B cell (primary cell): ENCODE data around the gene SERPINC1. TPM values are rescaled to one million over a fixed set of nuclear protein-coding genes. Genes with fewer than 3 reads are reported as not detected.

Source experiments
- ATAC-seq: fragments of 200-7000 bp; cut with Tn5 transposase; one replicate; pipeline ENCODE4 v1.10.0; 2021; ENCODE audit warnings: low read depth, mild to moderate bottlenecking, moderate number of reproducible peaks, moderate library complexity
- CTCF ChIA-PET: fragments of 350-600 bp; sonication (Branson Sonifier 250); formaldehyde crosslinking; loops from one replicate; lab custom pipeline; 2021; ENCODE audit warnings: antibody characterized with exemption, inconsistent platforms; lab: Charles Lee
- POLR2A ChIA-PET: fragments of 350-600 bp; sonication (Branson Sonifier 250); formaldehyde crosslinking; loops from one replicate; lab custom pipeline; 2021; ENCODE audit warnings: antibody characterized with exemption; lab: Charles Lee
- DNase-seq: peaks from one replicate; pipeline ENCODE4 v3.0.0; 2013
- H2AFZ ChIP-seq: 2 replicates; pipeline ENCODE4 v1.6.1; 2012; ENCODE audit warnings: mild to moderate bottlenecking, low read depth, low read length; ENCODE audit not compliant: insufficient read depth, poor library complexity, severe bottlenecking
- H3K27ac ChIP-seq, 2 donors: 1 replicate in 1 of 2; 2 replicates in 1 of 2; pipeline ENCODE4 v1.5.1; 2012 to 2013; ENCODE audit warnings: low read length in 2 of 2, mild to moderate bottlenecking in 2 of 2, moderate library complexity in 1 of 2
- H3K27me3 ChIP-seq, 4 experiments: fragments of 200-600 bp in 1 of 4; sonication (generic) in 1 of 4; replicated peaks in 1 of 4; 1 replicate in 2 of 4; 2 replicates in 2 of 4; pipeline versions ENCODE4 v1.6.1 to v1.7.0; 2013 to 2016; ENCODE audit warnings: low read length in 3 of 4, mild to moderate bottlenecking in 2 of 4, mixed read lengths in 1 of 4, moderate library complexity in 1 of 4; ENCODE audit not compliant: insufficient read depth in 4 of 4, control insufficient read depth in 3 of 4; ENCODE audit errors: control extremely low read depth in 1 of 4
- H3K36me3 ChIP-seq, 2 experiments: replicated peaks in 1 of 2; 1 replicate in 1 of 2; 2 replicates in 1 of 2; pipeline versions ENCODE4 v1.6.1 to v1.7.1; 2013; ENCODE audit warnings: low read length in 1 of 2; ENCODE audit not compliant: insufficient read depth in 2 of 2, control insufficient read depth in 1 of 2; ENCODE audit errors: control extremely low read depth in 1 of 2, extremely low read depth in 1 of 2
- H3K4me1 ChIP-seq, 2 donors: fragments of 200-600 bp in 1 of 2; sonication (generic) in 1 of 2; 1 replicate in 1 of 2; 2 replicates in 1 of 2; pipeline versions ENCODE4 v1.5.1 to v1.6.1; 2013 to 2017; ENCODE audit warnings: low read length in 2 of 2; ENCODE audit not compliant: control insufficient read depth in 2 of 2, insufficient read depth in 2 of 2
- H3K4me2 ChIP-seq: replicated peaks from 2 replicates; pipeline ENCODE3; 2012; ENCODE audit warnings: mild to moderate bottlenecking, low read depth, low read length; ENCODE audit not compliant: poor library complexity, severe bottlenecking
- H3K4me3 ChIP-seq, 5 experiments: fragments of 200-600 bp in 1 of 5; sonication (generic) in 1 of 5; 1 replicate in 3 of 5; 2 replicates in 2 of 5; pipeline versions ENCODE4 v1.5.1 to v1.7.0; 2011 to 2016; ENCODE audit warnings: low read length in 4 of 5, mild to moderate bottlenecking in 4 of 5, low read depth in 2 of 5, control low read depth in 1 of 5, moderate library complexity in 1 of 5; ENCODE audit not compliant: insufficient read depth in 1 of 5; ENCODE audit errors: control extremely low read depth in 1 of 5, extremely low read depth in 1 of 5
- H3K79me2 ChIP-seq: fragments of 200-600 bp; sonication (generic); one replicate; pipeline ENCODE4 v1.6.0; 2016; ENCODE audit warnings: low read length; ENCODE audit not compliant: control insufficient read depth, insufficient read depth
- H3K9ac ChIP-seq: fragments of 200-600 bp; sonication (generic); 2 replicates; pipeline ENCODE4 v1.6.1; 2017; ENCODE audit warnings: mild to moderate bottlenecking, low read length, moderate library complexity
- H3K9me3 ChIP-seq, 3 donors: one replicate each; pipeline versions ENCODE4 v1.6.1 to v1.7.1; 2013; ENCODE audit warnings: low read length in 2 of 3; ENCODE audit not compliant: control insufficient read depth in 2 of 3, insufficient read depth in 1 of 3; ENCODE audit errors: control extremely low read depth in 1 of 3
- H4K20me1 ChIP-seq: 2 replicates; pipeline ENCODE4 v1.6.0; 2012; ENCODE audit warnings: mild to moderate bottlenecking, low read length; ENCODE audit not compliant: insufficient read depth, control insufficient read depth, poor library complexity, severe bottlenecking
- H3K27ac Mint-ChIP-seq: one replicate; pipeline ENCODE4 v1.8.0; 2021; ENCODE audit warnings: mixed read lengths
- H3K27me3 Mint-ChIP-seq: one replicate; pipeline ENCODE4 v1.8.0; 2021; ENCODE audit warnings: mixed read lengths
- H3K4me1 Mint-ChIP-seq: one replicate; pipeline ENCODE4 v1.8.0; 2021; ENCODE audit warnings: mixed read lengths
- H3K4me3 Mint-ChIP-seq: one replicate; pipeline ENCODE4 v1.8.0; 2021; ENCODE audit warnings: mixed read lengths
- H3K9me3 Mint-ChIP-seq: one replicate; pipeline ENCODE4 v1.8.0; 2022; ENCODE audit warnings: mixed read lengths; ENCODE audit not compliant: insufficient read depth
- CTCF ChIP-seq: fragments of 200-600 bp; IDR thresholded peaks from one replicate; pipeline ENCODE4 v1.8.0; 2022; ENCODE audit warnings: antibody characterized with exemption, mild to moderate bottlenecking
- EZH2 ChIP-seq: IDR thresholded peaks from 2 replicates; pipeline ENCODE4 v1.6.1; 2012; ENCODE audit warnings: borderline replicate concordance, low read depth, mild to moderate bottlenecking, moderate library complexity, low read length; ENCODE audit not compliant: insufficient read depth, poor library complexity, severe bottlenecking
- WGBS: methylation state at CpG from one replicate; pipeline ENCODE4 v1.1.5; 2013; ENCODE audit warnings: missing lambda C conversion rate; ENCODE audit not compliant: insufficient coverage; 5-methylcytosine and 5-hydroxymethylcytosine counted together
- intact Hi-C: fragments of 100-400 bp; cut with micrococcal nuclease; formaldehyde crosslinking; loops from one replicate; pipeline ENCODE4 v1.10.0; 2022
- polyA plus RNA-seq: library from polyadenylated mRNA; depleted of rRNA; stranded (reverse); fragments of >200 nt; gene quantifications from 2 replicates; pipeline ENCODE4 v1.2.3, GENCODE V29; 2012
- total RNA-seq, 2 donors: library from RNA; stranded (reverse); fragments of 120-200 nt in 1 of 2; gene quantifications; 1 replicate in 1 of 2; 2 replicates in 1 of 2; pipeline versions ENCODE4 v1.2.3 to v1.2.4, GENCODE V29; 2013 to 2022

The SERPINC1 gene
- total and polyA plus RNA-seq, 2 donors (not counting 1 experiment from before 2014, with no cell fraction given), result 0.12 TPM; not detected in 1

- H3K27ac Mint-ChIP-seq, result no peak overlapping the region
These were observed 29.3 kb upstream of the SERPINC1 start for GRCh38 chr1:173946380-173946921.

More at GRCh38 chr1:173946380-173946921, 29.3 kb upstream of the SERPINC1 start:
- POLR2A ChIA-PET, result no interaction called here
- Histone ChIP-seq H3K4me3 (no peak overlapping the region), H4K20me1 (no peaks in the 10 kb centered on the region), H3K36me3 (peaks cover 9 to 86% of the 10 kb centered on the region in 2 experiments), H2AFZ (no peak overlapping the region), H3K79me2 (peaks cover 4% of the 10 kb centered on the region), H3K27me3 (no peaks in the 10 kb centered on the region), H3K9ac (no peak overlapping the region), H3K4me1 (no peaks in the 10 kb centered on the region), H3K9me3 (no peaks in the 10 kb centered on the region), H3K27ac (no peak overlapping the region), H3K4me2 (no peak overlapping the region)
- CTCF ChIA-PET, result interaction anchor here (1.6 kb wide), 1 partner anchor 274 kb away, joined by 3 read pairs; no protein-coding TSS in a partner anchor
- no peaks in the 10 kb centered on the region for H3K9me3 Mint-ChIP-seq
- TF ChIP-seq EZH2, result no peak
- TF ChIP-seq CTCF, result no peak
- no peak for DNase-seq
- H3K4me1 Mint-ChIP-seq, result no peaks in the 10 kb centered on the region
- WGBS, result no CpG with 5 or more reads among the region's 4 CpGs
- H3K4me3 Mint-ChIP-seq, result no peak overlapping the region
- no peak for ATAC-seq
- no peaks in the 10 kb centered on the region for H3K27me3 Mint-ChIP-seq
- intact Hi-C loops, result no loop called here
